GM23338 (cell line): ENCODE data around the gene SPARC. TPM values are rescaled to one million over a fixed set of nuclear protein-coding genes. Genes with fewer than 3 reads are reported as not detected.

Source experiments
- ATAC-seq: fragments of 200-7000 bp; cut with Tn5 transposase; 3 replicates; pipeline ENCODE4 v1.9.1; 2020
- DNase-seq: peaks from one replicate; pipeline ENCODE4 v3.0.0-alpha.2; 2015; ENCODE audit warnings: low spot score
- H2AFZ ChIP-seq: fragments of 200-600 bp; sonication (generic); 2 replicates; pipeline ENCODE4 v1.8.0; 2016; ENCODE audit warnings: antibody characterized with exemption, mild to moderate bottlenecking, moderate library complexity
- H3F3A ChIP-seq: fragments of 200-600 bp; sonication (generic); replicated peaks from 2 replicates; pipeline ENCODE4 v1.8.0; 2017; ENCODE audit warnings: antibody characterized with exemption, mixed run types, low read depth
- H3K27ac ChIP-seq: fragments of 200-600 bp; sonication (generic); 2 replicates; pipeline ENCODE4 v1.6.1; 2016; ENCODE audit warnings: low read depth
- H3K27me3 ChIP-seq: fragments of 200-600 bp; sonication (generic); 2 replicates; pipeline ENCODE4 v1.8.0; 2016; ENCODE audit warnings: mild to moderate bottlenecking, mixed run types, moderate library complexity; ENCODE audit not compliant: insufficient read depth
- H3K36me3 ChIP-seq: fragments of 200-600 bp; sonication (generic); 2 replicates; pipeline ENCODE4 v1.8.0; 2016; ENCODE audit warnings: mild to moderate bottlenecking; ENCODE audit not compliant: insufficient read depth
- H3K4me1 ChIP-seq: fragments of 200-600 bp; sonication (generic); 2 replicates; pipeline ENCODE4 v1.8.0; 2016; ENCODE audit warnings: mild to moderate bottlenecking, moderate library complexity; ENCODE audit not compliant: insufficient read depth
- H3K4me2 ChIP-seq: fragments of 200-600 bp; sonication (generic); 2 replicates; pipeline ENCODE4 v1.7.1; 2017; ENCODE audit warnings: mixed run types
- H3K4me3 ChIP-seq: fragments of 200-600 bp; sonication (generic); 2 replicates; pipeline ENCODE4 v1.6.1; 2016; ENCODE audit warnings: mixed run types
- H3K79me2 ChIP-seq: fragments of 200-600 bp; sonication (generic); replicated peaks from 2 replicates; pipeline ENCODE4 v1.8.0; 2017; ENCODE audit warnings: mild to moderate bottlenecking; ENCODE audit not compliant: insufficient read depth
- H3K9me2 ChIP-seq: fragments of 200-600 bp; sonication (generic); 2 replicates; pipeline ENCODE4 v1.8.0; 2017; ENCODE audit not compliant: insufficient read depth
- H4K20me1 ChIP-seq: fragments of 200-600 bp; sonication (generic); replicated peaks from 2 replicates; pipeline ENCODE4 v1.8.0; 2017; ENCODE audit warnings: mild to moderate bottlenecking; ENCODE audit not compliant: insufficient read depth
- H3K27ac Mint-ChIP-seq: 2 replicates; pipeline ENCODE4 v1.8.0; 2020; ENCODE audit warnings: inconsistent platforms, mild to moderate bottlenecking, moderate library complexity, mixed read lengths
- H3K27me3 Mint-ChIP-seq: 3 replicates; pipeline ENCODE4 v1.8.0; 2022; ENCODE audit warnings: low read depth, mild to moderate bottlenecking, moderate library complexity, mixed read lengths, inconsistent platforms; ENCODE audit not compliant: insufficient read depth, poor library complexity
- H3K36me3 Mint-ChIP-seq: 3 replicates; pipeline ENCODE4 v1.8.0; 2021; ENCODE audit warnings: low read depth, mild to moderate bottlenecking, inconsistent platforms, moderate library complexity, mixed read lengths
- H3K4me1 Mint-ChIP-seq: 3 replicates; pipeline ENCODE4 v1.8.0; 2020; ENCODE audit warnings: mild to moderate bottlenecking, inconsistent platforms, mixed read lengths
- H3K4me3 Mint-ChIP-seq: 3 replicates; pipeline ENCODE4 v1.8.0; 2021; ENCODE audit warnings: moderate library complexity, mild to moderate bottlenecking, inconsistent platforms, mixed read lengths
- H3K9me3 Mint-ChIP-seq: 3 replicates; pipeline ENCODE4 v1.8.0; 2020; ENCODE audit warnings: moderate library complexity, mild to moderate bottlenecking, inconsistent platforms, mixed read lengths
- NANOG ChIP-seq: IDR thresholded peaks from 2 replicates; pipeline ENCODE4 v1.6.1; 2016; ENCODE audit warnings: antibody characterized with exemption, borderline replicate concordance
- ZNF114 ChIP-seq: fragments of 250-450 bp; sonication (Bioruptor Pico); IDR thresholded peaks from 2 replicates; pipeline ENCODE4 v1.5.0; 2020; ENCODE audit warnings: mild to moderate bottlenecking, moderate library complexity
- polyA plus RNA-seq: library from polyadenylated mRNA; unstranded; fragments of >200 nt; fragmentation: Nextera tagmentation; extraction: Ambion mirVana; gene quantifications from 2 replicates; pipeline ENCODE4 v1.2.1, GENCODE V29; 2016
- small RNA-seq: library from RNA; depleted of rRNA; stranded (forward); fragments of <200 nt; gene quantifications from one replicate; pipeline ENCODE3, GENCODE V24; 2014; ENCODE audit warnings: low replicate concordance
- total RNA-seq: library from RNA; depleted of rRNA; stranded (reverse); fragments of >200 nt; shearing (Covaris generic); gene quantifications from 2 replicates; pipeline ENCODE4 v1.2.3, GENCODE V29; 2014; rRNA removed
- TF ChIP-seq, protein P1 (sequence below): fragments of 250-450 bp; sonication (Bioruptor Pico); IDR thresholded peaks from 2 replicates; pipeline ENCODE4 v1.5.0; 2020; ENCODE audit warnings: mild to moderate bottlenecking, moderate library complexity
- TF ChIP-seq, protein P2 (sequence below), 2 experiments: fragments of 200-600 bp in 1 of 2; sonication (generic) in 1 of 2; conservative IDR thresholded peaks; 2 replicates each; pipeline versions ENCODE4 v1.5.1 to v1.6.1; 2016 to 2017; ENCODE audit warnings: antibody characterized with exemption in 2 of 2, low read depth in 2 of 2, mild to moderate bottlenecking in 2 of 2, moderate library complexity in 1 of 2

Gene SPARC
- total and polyA plus RNA-seq, 2 experiments from 2014 or later, result 218 to 225 TPM

DNA sequence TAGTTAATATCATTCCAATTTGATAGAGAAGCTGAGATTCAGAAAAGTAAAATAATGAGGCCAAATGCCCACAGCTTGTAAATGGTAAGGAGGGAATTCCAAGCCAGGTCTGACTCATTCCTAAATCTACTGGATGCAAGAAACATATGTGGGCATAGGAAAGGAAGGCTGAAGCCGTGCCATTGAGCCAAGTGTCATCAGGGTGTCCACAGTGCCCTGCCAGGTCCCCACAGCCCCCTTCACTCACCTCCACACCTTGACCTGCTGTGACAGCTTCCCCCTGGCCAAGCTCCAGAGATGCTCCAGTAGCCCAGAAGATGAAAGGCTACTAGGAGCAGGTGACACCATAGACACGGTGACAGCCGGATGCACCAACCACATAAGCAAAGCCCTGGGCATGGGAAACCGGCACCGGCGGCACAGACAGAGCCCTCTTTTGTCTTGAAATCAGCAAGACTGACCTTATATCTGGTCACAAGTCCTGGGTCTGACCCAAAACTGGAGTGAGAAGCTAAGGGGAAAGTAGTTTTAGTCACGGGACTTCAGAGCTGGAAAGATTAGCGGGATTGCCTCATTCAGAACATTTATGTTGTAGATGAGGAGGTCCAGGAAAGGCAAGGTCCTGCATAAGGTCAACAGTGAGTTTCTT lies 75.5 kb downstream of the SPARC start:
- Histone ChIP-seq H3F3A (no peaks in the 10 kb centered on the region), H3K79me2 (no peaks in the 10 kb centered on the region), H3K27ac (no peak overlapping the region), H4K20me1 (no peaks in the 10 kb centered on the region), H3K36me3 (no peaks in the 10 kb centered on the region), H3K9me2 (0 out of 2 replicates have a peak, but pooled peaks cover 2% of the 10 kb centered on the region), H3K4me1 (no peaks in the 10 kb centered on the region), H2AFZ (no peak overlapping the region), H3K4me3 (no peak overlapping the region), H3K27me3 (no peaks in the 10 kb centered on the region), H3K4me2 (no peak overlapping the region)
- no peaks in the 10 kb centered on the region; the same call in 2 of the 3 replicates for H3K9me3 Mint-ChIP-seq
- TF ChIP-seq, protein P1, sequence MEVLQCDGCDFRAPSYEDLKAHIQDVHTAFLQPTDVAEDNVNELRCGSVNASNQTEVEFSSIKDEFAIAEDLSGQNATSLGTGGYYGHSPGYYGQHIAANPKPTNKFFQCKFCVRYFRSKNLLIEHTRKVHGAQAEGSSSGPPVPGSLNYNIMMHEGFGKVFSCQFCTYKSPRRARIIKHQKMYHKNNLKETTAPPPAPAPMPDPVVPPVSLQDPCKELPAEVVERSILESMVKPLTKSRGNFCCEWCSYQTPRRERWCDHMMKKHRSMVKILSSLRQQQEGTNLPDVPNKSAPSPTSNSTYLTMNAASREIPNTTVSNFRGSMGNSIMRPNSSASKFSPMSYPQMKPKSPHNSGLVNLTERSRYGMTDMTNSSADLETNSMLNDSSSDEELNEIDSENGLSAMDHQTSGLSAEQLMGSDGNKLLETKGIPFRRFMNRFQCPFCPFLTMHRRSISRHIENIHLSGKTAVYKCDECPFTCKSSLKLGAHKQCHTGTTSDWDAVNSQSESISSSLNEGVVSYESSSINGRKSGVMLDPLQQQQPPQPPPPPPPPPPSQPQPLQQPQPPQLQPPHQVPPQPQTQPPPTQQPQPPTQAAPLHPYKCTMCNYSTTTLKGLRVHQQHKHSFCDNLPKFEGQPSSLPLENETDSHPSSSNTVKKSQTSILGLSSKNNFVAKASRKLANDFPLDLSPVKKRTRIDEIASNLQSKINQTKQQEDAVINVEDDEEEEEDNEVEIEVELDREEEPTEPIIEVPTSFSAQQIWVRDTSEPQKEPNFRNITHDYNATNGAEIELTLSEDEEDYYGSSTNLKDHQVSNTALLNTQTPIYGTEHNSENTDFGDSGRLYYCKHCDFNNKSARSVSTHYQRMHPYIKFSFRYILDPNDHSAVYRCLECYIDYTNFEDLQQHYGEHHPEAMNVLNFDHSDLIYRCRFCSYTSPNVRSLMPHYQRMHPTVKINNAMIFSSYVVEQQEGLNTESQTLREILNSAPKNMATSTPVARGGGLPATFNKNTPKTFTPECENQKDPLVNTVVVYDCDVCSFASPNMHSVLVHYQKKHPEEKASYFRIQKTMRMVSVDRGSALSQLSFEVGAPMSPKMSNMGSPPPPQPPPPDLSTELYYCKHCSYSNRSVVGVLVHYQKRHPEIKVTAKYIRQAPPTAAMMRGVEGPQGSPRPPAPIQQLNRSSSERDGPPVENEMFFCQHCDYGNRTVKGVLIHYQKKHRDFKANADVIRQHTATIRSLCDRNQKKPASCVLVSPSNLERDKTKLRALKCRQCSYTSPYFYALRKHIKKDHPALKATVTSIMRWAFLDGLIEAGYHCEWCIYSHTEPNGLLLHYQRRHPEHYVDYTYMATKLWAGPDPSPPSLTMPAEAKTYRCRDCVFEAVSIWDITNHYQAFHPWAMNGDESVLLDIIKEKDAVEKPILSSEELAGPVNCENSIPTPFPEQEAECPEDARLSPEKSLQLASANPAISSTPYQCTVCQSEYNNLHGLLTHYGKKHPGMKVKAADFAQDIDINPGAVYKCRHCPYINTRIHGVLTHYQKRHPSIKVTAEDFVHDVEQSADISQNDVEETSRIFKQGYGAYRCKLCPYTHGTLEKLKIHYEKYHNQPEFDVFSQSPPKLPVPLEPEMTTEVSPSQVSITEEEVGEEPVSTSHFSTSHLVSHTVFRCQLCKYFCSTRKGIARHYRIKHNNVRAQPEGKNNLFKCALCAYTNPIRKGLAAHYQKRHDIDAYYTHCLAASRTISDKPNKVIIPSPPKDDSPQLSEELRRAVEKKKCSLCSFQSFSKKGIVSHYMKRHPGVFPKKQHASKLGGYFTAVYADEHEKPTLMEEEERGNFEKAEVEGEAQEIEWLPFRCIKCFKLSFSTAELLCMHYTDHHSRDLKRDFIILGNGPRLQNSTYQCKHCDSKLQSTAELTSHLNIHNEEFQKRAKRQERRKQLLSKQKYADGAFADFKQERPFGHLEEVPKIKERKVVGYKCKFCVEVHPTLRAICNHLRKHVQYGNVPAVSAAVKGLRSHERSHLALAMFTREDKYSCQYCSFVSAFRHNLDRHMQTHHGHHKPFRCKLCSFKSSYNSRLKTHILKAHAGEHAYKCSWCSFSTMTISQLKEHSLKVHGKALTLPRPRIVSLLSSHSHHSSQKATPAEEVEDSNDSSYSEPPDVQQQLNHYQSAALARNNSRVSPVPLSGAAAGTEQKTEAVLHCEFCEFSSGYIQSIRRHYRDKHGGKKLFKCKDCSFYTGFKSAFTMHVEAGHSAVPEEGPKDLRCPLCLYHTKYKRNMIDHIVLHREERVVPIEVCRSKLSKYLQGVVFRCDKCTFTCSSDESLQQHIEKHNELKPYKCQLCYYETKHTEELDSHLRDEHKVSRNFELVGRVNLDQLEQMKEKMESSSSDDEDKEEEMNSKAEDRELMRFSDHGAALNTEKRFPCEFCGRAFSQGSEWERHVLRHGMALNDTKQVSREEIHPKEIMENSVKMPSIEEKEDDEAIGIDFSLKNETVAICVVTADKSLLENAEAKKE, result no peak
- TF ChIP-seq NANOG (no peak), ZNF114 (no peak)
- TF ChIP-seq, protein P2, sequence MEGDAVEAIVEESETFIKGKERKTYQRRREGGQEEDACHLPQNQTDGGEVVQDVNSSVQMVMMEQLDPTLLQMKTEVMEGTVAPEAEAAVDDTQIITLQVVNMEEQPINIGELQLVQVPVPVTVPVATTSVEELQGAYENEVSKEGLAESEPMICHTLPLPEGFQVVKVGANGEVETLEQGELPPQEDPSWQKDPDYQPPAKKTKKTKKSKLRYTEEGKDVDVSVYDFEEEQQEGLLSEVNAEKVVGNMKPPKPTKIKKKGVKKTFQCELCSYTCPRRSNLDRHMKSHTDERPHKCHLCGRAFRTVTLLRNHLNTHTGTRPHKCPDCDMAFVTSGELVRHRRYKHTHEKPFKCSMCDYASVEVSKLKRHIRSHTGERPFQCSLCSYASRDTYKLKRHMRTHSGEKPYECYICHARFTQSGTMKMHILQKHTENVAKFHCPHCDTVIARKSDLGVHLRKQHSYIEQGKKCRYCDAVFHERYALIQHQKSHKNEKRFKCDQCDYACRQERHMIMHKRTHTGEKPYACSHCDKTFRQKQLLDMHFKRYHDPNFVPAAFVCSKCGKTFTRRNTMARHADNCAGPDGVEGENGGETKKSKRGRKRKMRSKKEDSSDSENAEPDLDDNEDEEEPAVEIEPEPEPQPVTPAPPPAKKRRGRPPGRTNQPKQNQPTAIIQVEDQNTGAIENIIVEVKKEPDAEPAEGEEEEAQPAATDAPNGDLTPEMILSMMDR (conservative IDR thresholded peaks at IDR 0.05; ENCODE audit: low read depth in 2 of 2), result no peak
- H3K4me3 Mint-ChIP-seq, result no peak overlapping the region
- no peak overlapping the region for H3K27ac Mint-ChIP-seq
- H3K27me3 Mint-ChIP-seq, result peaks cover 4% of the 10 kb centered on the region
- no peaks in the 10 kb centered on the region for H3K36me3 Mint-ChIP-seq
- DNase-seq (no peak), ATAC-seq (no peak)
- H3K4me1 Mint-ChIP-seq, result peaks cover 4% of the 10 kb centered on the region; the same call in 2 of the 3 replicates

Small RNA genes lying within 50 kb of the gene (small RNA-seq; reads per million reads assigned to genes)
- gene RN7SKP232, result not detected

Other genes starting within 250 kb of the SPARC start
- gene SLC36A1, start 239.3 kb downstream of the SPARC start, total RNA-seq, result 8.2 and 10.4 TPM in 2 replicates
- gene SLC36A1, start 239.3 kb downstream of the SPARC start, polyA plus RNA-seq, result 3.6 and 5.2 TPM in 2 replicates
- gene FAT2, start 95.6 kb downstream of the SPARC start, total RNA-seq, result 0.27 and 0.59 TPM in 2 replicates
- gene FAT2, start 95.6 kb downstream of the SPARC start, polyA plus RNA-seq, result 0.06 and 0.09 TPM in 2 replicates
- 118 and 123 TPM in 2 replicates for gene ATOX1, start 71.7 kb upstream of the SPARC start, total RNA-seq
- 120 and 134 TPM in 2 replicates for gene ATOX1, start 71.7 kb upstream of the SPARC start, polyA plus RNA-seq
- 323 and 345 TPM in 2 replicates for gene G3BP1, start 85.0 kb upstream of the SPARC start, total RNA-seq
- 158 and 183 TPM in 2 replicates for gene G3BP1, start 85.0 kb upstream of the SPARC start, polyA plus RNA-seq
- gene GLRA1, start 237.9 kb upstream of the SPARC start, total RNA-seq, result not detected in 2 replicates
- gene GLRA1, start 237.9 kb upstream of the SPARC start, polyA plus RNA-seq, result not detected in 2 replicates